Stomach (tissue), 9 donors: Measurements from ENCODE around the gene APOL1. TPM values are rescaled to one million over a fixed set of nuclear protein-coding genes. Genes with fewer than 3 reads are reported as not detected.
"Not testable (repeated sequence)": the region's sequence is repeated elsewhere in the genome, so short reads cannot be mapped to it uniquely, and the experiment has no call there.

Experiments used
- DNase-seq, 2 donors: peaks; one replicate each; pipeline versions ENCODE4 v3.0.0 to v3.0.0-alpha.2; 2013 to 2019
- H3K27ac ChIP-seq, 5 donors: fragments of 200-600 bp in 4 of 5; sonication (generic) in 4 of 5; one replicate each; pipeline ENCODE4 v1.5.1; 2013 to 2019; ENCODE audit warnings: mild to moderate bottlenecking in 1 of 5, moderate library complexity in 1 of 5
- H3K27me3 ChIP-seq, 3 donors: fragments of 200-600 bp; sonication (generic); one replicate each; pipeline ENCODE4 v1.5.1; 2017 to 2019; ENCODE audit warnings: mixed run types in 1 of 3
- H3K36me3 ChIP-seq, 4 donors: fragments of 200-600 bp; sonication (generic); 1 replicate in 3 of 4; 2 replicates in 1 of 4; pipeline ENCODE4 v1.5.1; 2016 to 2019
- H3K4me1 ChIP-seq, 4 donors: fragments of 200-600 bp; sonication (generic); one replicate each; pipeline ENCODE4 v1.5.1; 2016 to 2019
- H3K4me3 ChIP-seq, 4 donors: fragments of 200-600 bp; sonication (generic) in 3 of 4; one replicate each; pipeline ENCODE4 v1.5.1; 2016 to 2019; ENCODE audit warnings: mild to moderate bottlenecking in 1 of 4
- H3K9me3 ChIP-seq, 4 donors: fragments of 200-600 bp; sonication (generic); one replicate each; pipeline ENCODE4 v1.5.1; 2016 to 2019
- EP300 ChIP-seq: sonication (generic); formaldehyde crosslinking; IDR thresholded peaks from one replicate; pipeline ENCODE4 v1.6.1; 2017; ENCODE audit warnings: antibody characterized with exemption
- POLR2A ChIP-seq, 4 donors: fragments of 450-650 bp; IDR thresholded peaks; one replicate each; pipeline ENCODE4 v1.6.1; 2016; ENCODE audit warnings: antibody characterized with exemption in 4 of 4, control low read depth in 2 of 4, mild to moderate bottlenecking in 1 of 4, moderate library complexity in 1 of 4
- POLR2AphosphoS5 ChIP-seq, 3 donors: sonication (generic); formaldehyde crosslinking; IDR thresholded peaks; one replicate each; pipeline ENCODE4 v1.6.1; 2016; ENCODE audit warnings: antibody characterized with exemption in 3 of 3
- WGBS, 5 donors: extraction: QIAGEN DNeasy Blood & Tissue Kit in 3 of 5; methylation state at CpG; one replicate each; pipeline versions ENCODE4 v1.1.5 to v1.1.7; 2013 to 2018; 5-methylcytosine and 5-hydroxymethylcytosine counted together
- intact Hi-C: fragments of 100-400 bp; cut with DNase I; formaldehyde crosslinking; loops from one replicate; pipeline ENCODE4 v1.15.1; 2023; ENCODE audit warnings: low total_unique reads
- polyA plus RNA-seq, 3 donors: library from polyadenylated mRNA; stranded (reverse); fragments of 200-250 nt; gene quantifications; one replicate each; pipeline ENCODE4 v1.2.3, GENCODE V29; 2013
- total RNA-seq, 5 donors: library from RNA; depleted of rRNA; stranded (reverse); fragments of >200 nt; gene quantifications; one replicate each; pipeline versions ENCODE4 v1.1.0 to v1.2.3, GENCODE V29; 2014 to 2016
- TF ChIP-seq, protein P1 (sequence below), 7 experiments: fragments of 450-650 bp in 4 of 7; fragments of 200-600 bp in 3 of 7; sonication (generic) in 3 of 7; IDR thresholded peaks; one replicate each; pipeline ENCODE4 v1.5.1; 2016 to 2019; ENCODE audit warnings: antibody characterized with exemption in 7 of 7, control low read depth in 2 of 7, mild to moderate bottlenecking in 1 of 7
- donor health status: healthy with polysubstance abuse.
- donor health status: Bipolar disorder and iron deficiency.
- donor health status: healthy.

Gene APOL1
- total and polyA plus RNA-seq, 8 donors, result 5.2 to 87.5 (median 38.5) TPM

DNA sequence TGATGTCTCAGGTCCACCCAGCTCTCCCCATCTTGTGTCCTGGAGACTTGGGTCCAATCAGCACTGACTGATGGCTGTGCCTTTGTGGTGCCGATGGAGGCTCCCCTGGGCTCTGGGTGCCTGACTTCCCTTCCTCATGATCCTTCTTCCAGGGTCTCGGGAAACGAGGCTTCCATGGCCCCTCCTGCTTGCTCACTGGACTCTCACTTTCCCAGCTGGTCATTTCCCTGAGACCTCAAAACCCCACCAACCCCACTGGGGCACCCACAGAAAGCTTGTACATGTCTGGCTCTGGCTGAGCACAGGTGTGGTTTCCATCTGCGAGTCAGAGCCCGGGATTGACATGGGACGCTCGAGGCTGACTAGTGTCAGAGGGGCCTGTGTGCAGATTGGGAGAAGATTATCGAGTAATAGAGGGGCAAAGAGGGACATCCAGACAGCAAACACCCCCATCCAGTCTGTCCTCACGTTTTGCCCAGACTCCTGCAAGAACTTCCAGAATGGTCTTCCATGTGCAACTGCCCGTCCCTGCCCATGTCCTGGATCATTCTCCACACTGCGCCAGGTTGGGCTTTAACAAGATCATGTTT, 15.1 kb downstream of the APOL1 start:
- no peaks in the 10 kb centered on the region for H3K9me3 ChIP-seq
- TF ChIP-seq, protein P1, sequence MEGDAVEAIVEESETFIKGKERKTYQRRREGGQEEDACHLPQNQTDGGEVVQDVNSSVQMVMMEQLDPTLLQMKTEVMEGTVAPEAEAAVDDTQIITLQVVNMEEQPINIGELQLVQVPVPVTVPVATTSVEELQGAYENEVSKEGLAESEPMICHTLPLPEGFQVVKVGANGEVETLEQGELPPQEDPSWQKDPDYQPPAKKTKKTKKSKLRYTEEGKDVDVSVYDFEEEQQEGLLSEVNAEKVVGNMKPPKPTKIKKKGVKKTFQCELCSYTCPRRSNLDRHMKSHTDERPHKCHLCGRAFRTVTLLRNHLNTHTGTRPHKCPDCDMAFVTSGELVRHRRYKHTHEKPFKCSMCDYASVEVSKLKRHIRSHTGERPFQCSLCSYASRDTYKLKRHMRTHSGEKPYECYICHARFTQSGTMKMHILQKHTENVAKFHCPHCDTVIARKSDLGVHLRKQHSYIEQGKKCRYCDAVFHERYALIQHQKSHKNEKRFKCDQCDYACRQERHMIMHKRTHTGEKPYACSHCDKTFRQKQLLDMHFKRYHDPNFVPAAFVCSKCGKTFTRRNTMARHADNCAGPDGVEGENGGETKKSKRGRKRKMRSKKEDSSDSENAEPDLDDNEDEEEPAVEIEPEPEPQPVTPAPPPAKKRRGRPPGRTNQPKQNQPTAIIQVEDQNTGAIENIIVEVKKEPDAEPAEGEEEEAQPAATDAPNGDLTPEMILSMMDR (IDR thresholded peaks at IDR 0.05), result no peak
- TF ChIP-seq POLR2AphosphoS5 (IDR thresholded peaks at IDR 0.05) (no peak), POLR2A (IDR thresholded peaks at IDR 0.05) (no peak), EP300 (no peak)
- intact Hi-C loops, result no loop called here
- H3K27ac ChIP-seq, result no peak overlapping the region
- H3K4me3 ChIP-seq, result no peak overlapping the region
- H3K36me3 ChIP-seq, result peaks cover 4 to 47% (median 42%) of the 10 kb centered on the region in 4 donors
- H3K4me1 ChIP-seq, result no peaks in the 10 kb centered on the region
- peak in 1 of 2 donors; percentile 17 for DNase-seq
- no peaks in the 10 kb centered on the region for H3K27me3 ChIP-seq
- WGBS, 5 donors, result 89 to 96% (median 93%) methylated on average over 11 of the region's 11 CpGs

DNA sequence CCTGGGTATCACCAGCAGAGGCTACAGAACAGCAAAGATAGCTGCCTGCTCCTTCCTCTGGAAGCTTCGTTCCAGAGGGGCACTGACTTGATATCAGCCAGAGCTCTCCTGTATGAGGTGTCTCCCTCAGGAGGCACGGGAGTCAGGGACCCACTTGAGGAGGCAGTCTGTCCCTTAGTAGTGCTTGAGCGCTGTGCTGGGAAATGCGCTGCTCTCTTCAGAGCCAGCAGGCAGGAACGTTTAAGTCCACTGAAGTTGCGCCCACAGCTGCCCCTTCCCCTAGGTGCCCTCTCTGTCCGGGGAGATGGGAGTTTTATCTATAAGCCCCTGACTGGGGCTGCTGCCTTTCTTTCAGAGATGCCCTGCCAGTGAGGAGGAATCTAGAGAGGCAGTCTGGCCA, 18.3 kb downstream of the APOL1 start:
- H3K9me3 ChIP-seq, intact Hi-C loops, H3K27me3 ChIP-seq, H3K4me1 ChIP-seq, H3K4me3 ChIP-seq, DNase-seq, H3K27ac ChIP-seq: not testable (repeated sequence)
- H3K36me3 ChIP-seq, result peaks cover 0 to 17% (median 13%) of the 10 kb centered on the region in 4 donors
- WGBS, 5 donors, result 75 to 83% (median 78%) methylated on average over 6 to 7 of the region's 7 CpGs

DNA sequence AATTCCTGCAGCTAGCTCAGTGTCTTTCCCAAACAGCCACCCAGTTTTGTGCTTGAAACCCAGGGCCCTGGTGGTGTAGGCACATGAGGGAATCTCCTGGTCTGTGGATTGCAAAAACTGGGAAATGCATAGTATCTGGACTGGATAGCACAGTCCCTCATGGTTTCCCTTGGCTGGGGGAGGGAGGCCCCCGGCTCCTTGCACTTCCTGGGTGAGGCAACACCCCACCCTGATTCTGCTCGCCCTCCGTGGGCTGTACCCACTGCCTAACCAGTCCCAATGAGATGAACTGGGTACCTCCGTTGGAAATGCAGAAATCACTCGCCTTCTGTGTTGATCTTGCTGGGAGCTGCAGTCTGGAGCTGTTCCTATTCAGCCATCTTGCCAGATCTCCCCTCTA, 19.0 kb downstream of the APOL1 start:
- H3K27ac ChIP-seq, H3K27me3 ChIP-seq, H3K36me3 ChIP-seq, H3K4me1 ChIP-seq, intact Hi-C loops, H3K9me3 ChIP-seq, H3K4me3 ChIP-seq, DNase-seq: not testable (repeated sequence)
- 76 to 86% (median 82%) methylated on average over 5 of the region's 5 CpGs for WGBS, 5 donors

DNA sequence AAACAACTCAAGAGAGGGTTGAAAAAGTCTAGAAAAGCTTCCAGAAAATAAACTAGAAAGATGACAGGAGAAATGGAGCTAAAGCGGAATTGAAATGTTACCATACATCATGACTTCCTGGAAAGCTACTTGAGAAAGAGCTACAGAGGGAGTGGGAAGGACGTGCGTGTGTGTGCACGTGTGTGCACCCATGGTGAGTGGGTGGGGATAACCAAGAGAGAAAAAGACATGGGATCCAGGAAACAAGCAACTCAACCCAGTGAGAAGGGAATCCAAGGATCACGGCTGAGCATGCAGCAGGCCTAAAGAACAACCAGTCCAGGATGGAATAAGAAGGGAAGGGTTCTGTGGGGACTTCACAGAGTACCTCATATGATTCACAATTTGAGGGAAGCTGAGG, 21.6 kb downstream of the APOL1 start:
- H3K36me3 ChIP-seq, result peaks cover 0 to 4% (median 2%) of the 10 kb centered on the region in 4 donors
- intact Hi-C loops, result no loop called here
- H3K27me3 ChIP-seq, result no peaks in the 10 kb centered on the region
- peaks cover 8 to 23% (median 14%) of the 10 kb centered on the region in 4 donors for H3K4me1 ChIP-seq
- no peak overlapping the region for H3K27ac ChIP-seq
- 69 to 84% (median 80%) methylated on average over 5 of the region's 5 CpGs for WGBS, 5 donors
- TF ChIP-seq, protein P1 (IDR thresholded peaks at IDR 0.05), result no peak
- TF ChIP-seq POLR2A (IDR thresholded peaks at IDR 0.05) (no peak), EP300 (no peak), POLR2AphosphoS5 (IDR thresholded peaks at IDR 0.05) (no peak)
- H3K4me3 ChIP-seq, result no peak overlapping the region
- no peak for DNase-seq
- no peaks in the 10 kb centered on the region for H3K9me3 ChIP-seq

DNA sequence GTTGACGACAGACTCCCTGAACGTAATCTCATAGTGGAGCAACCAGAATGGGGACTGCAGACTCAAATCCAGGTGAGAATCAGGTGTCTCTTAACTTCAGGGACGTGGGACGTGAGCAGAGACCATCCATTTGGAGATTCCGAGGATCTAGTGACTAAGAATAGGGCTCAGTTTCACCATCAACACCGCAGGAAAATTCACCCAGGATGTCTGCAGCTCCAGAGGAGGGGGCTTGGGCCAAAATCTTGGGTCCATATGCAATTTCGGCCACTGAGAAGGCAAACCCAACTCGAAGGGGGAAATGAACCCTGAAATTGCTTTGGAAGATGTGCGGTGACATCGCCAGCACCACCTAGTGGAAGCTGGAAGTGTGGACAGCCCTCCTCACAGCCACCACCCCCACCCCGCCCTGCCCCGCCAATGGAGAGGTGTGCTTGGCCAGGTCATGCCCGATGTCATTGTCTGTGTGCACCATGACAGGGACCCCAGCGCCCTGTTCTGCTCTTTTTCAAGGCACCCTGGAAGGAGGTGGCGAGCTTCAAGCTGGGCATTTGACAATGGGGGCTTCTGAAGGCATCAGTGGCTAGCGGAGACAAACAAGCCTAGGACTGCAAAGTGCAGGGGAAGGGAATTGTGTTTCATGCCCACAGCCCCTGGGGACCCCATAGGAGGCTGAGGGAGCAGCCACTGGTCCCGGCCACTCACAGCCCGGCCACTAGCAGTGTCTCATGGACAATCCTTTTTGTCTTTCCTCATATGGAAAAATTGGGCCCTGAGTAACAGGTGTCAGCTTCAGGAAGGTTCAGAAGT, 24.8 kb downstream of the APOL1 start:
- H3K27ac ChIP-seq, result peak overlapping the region in 3 of 5 donors; percentile 7 to 38 (median 33)
- H3K27me3 ChIP-seq, result no peaks in the 10 kb centered on the region
- peak; percentile 65 to 88 for DNase-seq
- intact Hi-C loops, result no loop called here
- TF ChIP-seq POLR2A (IDR thresholded peaks at IDR 0.05) (no peak), EP300 (no peak), POLR2AphosphoS5 (IDR thresholded peaks at IDR 0.05) (peak in 1 of 3 donors; percentile 48)
- TF ChIP-seq, protein P1 (IDR thresholded peaks at IDR 0.05), result peak in 5 of 7 experiments; percentile 43 to 87 (median 75)
- no peaks in the 10 kb centered on the region for H3K9me3 ChIP-seq
- peaks cover 8 to 28% (median 14%) of the 10 kb centered on the region in 4 donors for H3K4me1 ChIP-seq
- peaks cover 17 to 36% (median 31%) of the 10 kb centered on the region in 4 donors for H3K36me3 ChIP-seq
- H3K4me3 ChIP-seq, result no peak overlapping the region
- 25 to 31% (median 26%) methylated on average over 17 to 18 of the region's 18 CpGs for WGBS, 5 donors
